Measurements from ENCODE around the gene SERINC5. TPM values are rescaled to one million over a fixed set of nuclear protein-coding genes. Genes with fewer than 3 reads are reported as not detected.

SERINC5 gene
- total RNA-seq, 4 donors from 2014 or later = 19.5 to 32.8 (median 25.6) TPM

- DNase-seq (ENCODE audit: low spot score) (no peak), ATAC-seq (ENCODE audit: low FRiP score) (no peak)
- no peak for TF ChIP-seq CTCF (IDR thresholded peaks at IDR 0.05)
These were observed 33.5 kb upstream of the SERINC5 start for GRCh38 chr5:80289320-80289719.

GRCh38 chr5:80288177-80288576 lies 32.3 kb upstream of the SERINC5 start:
- TF ChIP-seq CTCF (IDR thresholded peaks at IDR 0.05) = no peak
- DNase-seq (ENCODE audit: low spot score) (no peak), ATAC-seq (ENCODE audit: low FRiP score) (no peak)

GRCh38 chr5:80284720-80285119 lies 28.9 kb upstream of the SERINC5 start:
- no peak for DNase-seq (ENCODE audit: low spot score)
- no peak for TF ChIP-seq CTCF (IDR thresholded peaks at IDR 0.05)
- ATAC-seq (ENCODE audit: low FRiP score) = no peak

GRCh38 chr5:80283360-80283759 lies 27.5 kb upstream of the SERINC5 start:
- DNase-seq (ENCODE audit: low spot score) = no peak
- no peak for ATAC-seq (ENCODE audit: low FRiP score)
- no peak for TF ChIP-seq CTCF (IDR thresholded peaks at IDR 0.05)

GRCh38 chr5:80282054-80282453 lies 26.2 kb upstream of the SERINC5 start:
- ATAC-seq (ENCODE audit: low FRiP score) (no peak), DNase-seq (ENCODE audit: low spot score) (no peak)
- no peak for TF ChIP-seq CTCF (IDR thresholded peaks at IDR 0.05)

- TF ChIP-seq CTCF (IDR thresholded peaks at IDR 0.05) = no peak
- ATAC-seq (ENCODE audit: low FRiP score) (no peak), DNase-seq (ENCODE audit: low spot score) (no peak)
These were observed 21.3 kb upstream of the SERINC5 start for GRCh38 chr5:80277191-80277590.

- no peak for ATAC-seq (ENCODE audit: low FRiP score)
- no peak for DNase-seq (ENCODE audit: low spot score)
- TF ChIP-seq CTCF (IDR thresholded peaks at IDR 0.05) = no peak
These were observed 20.3 kb upstream of the SERINC5 start for GRCh38 chr5:80276186-80276585.

Measured in omental fat pad (tissue), 4 donors.